Upper lobe of right lung (tissue), 1 donor: Measurements from ENCODE around the gene VDR. TPM values are rescaled to one million over a fixed set of nuclear protein-coding genes. Genes with fewer than 3 reads are reported as not detected.

Experiments
- ATAC-seq: fragments of 200-7000 bp; cut with Tn5 transposase; one replicate; pipeline ENCODE4 v1.9.1; 2020; ENCODE audit warnings: mild to moderate bottlenecking, moderate library complexity
- DNase-seq: peaks from one replicate; pipeline ENCODE4 v3.0.0-alpha.2; 2020
- H3K27ac ChIP-seq: fragments of 200-600 bp; one replicate; pipeline ENCODE4 v1.8.0; 2022
- H3K27me3 ChIP-seq: fragments of 200-600 bp; one replicate; pipeline ENCODE4 v1.8.0; 2022; ENCODE audit warnings: mild to moderate bottlenecking
- H3K36me3 ChIP-seq: fragments of 200-600 bp; one replicate; pipeline ENCODE4 v1.8.0; 2022
- H3K4me1 ChIP-seq: fragments of 200-600 bp; one replicate; pipeline ENCODE4 v1.8.0; 2022
- H3K4me3 ChIP-seq: fragments of 200-600 bp; one replicate; pipeline ENCODE4 v1.8.0; 2022; ENCODE audit warnings: mild to moderate bottlenecking
- H3K9me3 ChIP-seq: fragments of 200-600 bp; one replicate; pipeline ENCODE4 v1.8.0; 2022
- intact Hi-C: fragments of 100-400 bp; cut with DNase I; formaldehyde crosslinking; loops from one replicate; pipeline ENCODE4 v1.11.0; 2022
- total RNA-seq: library from RNA; stranded (reverse); fragmentation: NEBNext Ultra II Directional; extraction: Animal tissue kit (Norgen Biotek cat#: 25700); gene quantifications from one replicate; pipeline ENCODE4 v1.2.1, GENCODE V29; 2021
- TF ChIP-seq, protein P1 (sequence below): fragments of 200-600 bp; IDR thresholded peaks from one replicate; pipeline ENCODE4 v1.8.0; 2022; ENCODE audit warnings: antibody characterized with exemption
- donor health status: DM: no; HTN: yes; CAD: no; lungs with severe emphysema.

VDR gene
- total RNA-seq, 1 donor from 2014 or later = 28.7 TPM

DNA sequence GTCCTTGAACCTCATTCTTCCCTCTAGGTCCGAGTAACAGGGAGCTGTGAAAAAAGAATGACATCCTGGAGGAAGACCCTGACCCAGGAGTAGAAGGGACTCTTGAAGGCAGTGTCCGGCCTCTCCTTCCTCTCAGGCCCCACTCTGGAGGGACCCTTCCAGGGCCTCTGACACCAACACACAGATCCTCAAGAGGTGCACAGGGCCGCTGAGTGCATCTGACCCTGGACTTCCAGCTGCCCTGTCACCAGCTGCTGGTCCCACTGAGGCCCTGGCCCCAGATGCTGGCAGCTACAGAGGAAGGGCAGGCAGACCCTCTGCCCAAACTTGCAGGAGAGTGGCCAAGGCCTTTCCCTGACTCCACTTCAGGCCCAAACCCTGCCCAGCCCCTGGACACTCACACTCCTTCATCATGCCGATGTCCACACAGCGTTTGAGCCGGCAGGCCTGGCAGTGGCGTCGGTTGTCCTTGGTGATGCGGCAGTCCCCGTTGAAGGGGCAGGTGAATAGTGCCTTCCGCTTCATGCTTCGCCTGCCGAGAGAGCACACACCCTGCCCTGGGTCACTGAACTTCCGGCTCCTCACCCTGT is 40.1 kb downstream of the VDR start:
- Histone ChIP-seq H3K27me3 (no peaks in the 10 kb centered on the region), H3K9me3 (no peaks in the 10 kb centered on the region), H3K4me1 (peaks cover 6% of the 10 kb centered on the region), H3K4me3 (no peak overlapping the region), H3K27ac (no peak overlapping the region), H3K36me3 (peaks cover 6% of the 10 kb centered on the region)
- no peak for DNase-seq
- intact Hi-C loops = no loop called here
- TF ChIP-seq, protein P1, sequence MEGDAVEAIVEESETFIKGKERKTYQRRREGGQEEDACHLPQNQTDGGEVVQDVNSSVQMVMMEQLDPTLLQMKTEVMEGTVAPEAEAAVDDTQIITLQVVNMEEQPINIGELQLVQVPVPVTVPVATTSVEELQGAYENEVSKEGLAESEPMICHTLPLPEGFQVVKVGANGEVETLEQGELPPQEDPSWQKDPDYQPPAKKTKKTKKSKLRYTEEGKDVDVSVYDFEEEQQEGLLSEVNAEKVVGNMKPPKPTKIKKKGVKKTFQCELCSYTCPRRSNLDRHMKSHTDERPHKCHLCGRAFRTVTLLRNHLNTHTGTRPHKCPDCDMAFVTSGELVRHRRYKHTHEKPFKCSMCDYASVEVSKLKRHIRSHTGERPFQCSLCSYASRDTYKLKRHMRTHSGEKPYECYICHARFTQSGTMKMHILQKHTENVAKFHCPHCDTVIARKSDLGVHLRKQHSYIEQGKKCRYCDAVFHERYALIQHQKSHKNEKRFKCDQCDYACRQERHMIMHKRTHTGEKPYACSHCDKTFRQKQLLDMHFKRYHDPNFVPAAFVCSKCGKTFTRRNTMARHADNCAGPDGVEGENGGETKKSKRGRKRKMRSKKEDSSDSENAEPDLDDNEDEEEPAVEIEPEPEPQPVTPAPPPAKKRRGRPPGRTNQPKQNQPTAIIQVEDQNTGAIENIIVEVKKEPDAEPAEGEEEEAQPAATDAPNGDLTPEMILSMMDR = no peak
- ATAC-seq = no peak

DNA sequence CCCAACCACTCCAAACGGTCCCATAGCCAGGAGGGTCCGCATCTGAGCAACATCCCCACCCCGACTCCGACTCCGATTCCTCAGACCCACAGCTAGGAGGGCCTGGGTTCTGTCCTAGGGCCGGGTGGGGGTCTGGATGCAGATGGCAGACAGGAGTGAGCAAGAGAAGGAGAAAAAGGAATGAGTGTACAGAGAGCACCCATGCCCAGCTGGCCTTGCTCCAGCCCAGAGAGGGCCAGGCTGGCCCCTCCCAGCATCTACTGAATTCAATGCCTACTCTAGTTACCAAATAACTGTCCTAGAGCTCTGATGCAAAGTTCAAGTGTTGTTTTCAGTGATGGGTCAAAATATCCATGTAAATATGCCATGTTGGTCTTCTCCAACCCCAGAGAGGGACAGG is 40.8 kb downstream of the VDR start:
- H3K36me3 ChIP-seq = peaks cover 6% of the 10 kb centered on the region
- DNase-seq (no peak), ATAC-seq (no peak)
- H3K4me1 ChIP-seq = peaks cover 6% of the 10 kb centered on the region
- no peaks in the 10 kb centered on the region for H3K27me3 ChIP-seq
- H3K4me3 ChIP-seq = no peak overlapping the region
- intact Hi-C loops = no loop called here
- no peaks in the 10 kb centered on the region for H3K9me3 ChIP-seq
- TF ChIP-seq, protein P1 = no peak
- no peak overlapping the region for H3K27ac ChIP-seq

DNA sequence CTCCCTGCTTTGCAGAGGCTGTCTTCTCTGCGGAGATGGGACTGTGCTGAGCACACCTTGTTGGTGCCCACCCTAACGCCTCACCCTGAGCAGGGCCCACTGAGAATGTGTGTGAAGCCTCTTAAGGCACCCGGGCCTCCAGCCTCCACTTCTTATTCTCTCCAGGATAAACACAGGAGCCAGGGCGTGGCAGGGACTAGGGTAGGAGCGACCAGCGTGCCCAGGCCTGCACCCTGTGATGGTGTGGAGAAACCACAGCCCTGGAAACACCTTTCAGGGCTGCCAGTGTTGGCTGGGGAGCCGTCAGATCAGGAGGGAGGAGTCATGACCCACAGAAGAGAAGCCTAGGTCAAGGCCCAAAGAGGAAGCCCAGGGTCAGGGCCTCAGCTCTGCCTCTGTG is 41.3 kb downstream of the VDR start:
- no peak overlapping the region for H3K27ac ChIP-seq
- intact Hi-C loops = no loop called here
- TF ChIP-seq, protein P1 = no peak
- no peak for DNase-seq
- peaks cover 6% of the 10 kb centered on the region for H3K4me1 ChIP-seq
- ATAC-seq = no peak
- no peaks in the 10 kb centered on the region for H3K27me3 ChIP-seq
- H3K36me3 ChIP-seq = peaks cover 6% of the 10 kb centered on the region
- no peak overlapping the region for H3K4me3 ChIP-seq
- no peaks in the 10 kb centered on the region for H3K9me3 ChIP-seq

DNA sequence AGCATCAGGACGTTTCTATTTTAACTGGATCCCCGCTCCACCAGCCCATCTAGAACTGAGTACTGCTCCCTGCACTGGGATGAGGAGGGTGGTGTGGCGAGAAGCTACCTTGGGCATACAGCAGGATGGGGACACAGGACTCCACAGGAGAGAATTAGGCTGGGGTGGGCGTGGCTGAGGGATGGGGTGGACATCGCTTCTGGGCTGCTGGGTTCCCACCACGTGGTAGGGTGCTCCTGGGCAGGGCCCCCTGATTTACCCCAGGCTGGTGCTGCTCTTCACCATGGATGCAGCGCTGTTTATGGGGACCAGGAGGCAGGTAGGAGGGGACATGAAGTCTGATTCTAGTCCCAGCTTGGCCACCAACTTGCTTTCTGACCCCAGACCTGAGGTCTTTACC is 41.9 kb downstream of the VDR start:
- Histone ChIP-seq H3K4me3 (no peak overlapping the region), H3K27ac (no peak overlapping the region), H3K27me3 (no peaks in the 10 kb centered on the region), H3K36me3 (peaks cover 6% of the 10 kb centered on the region), H3K9me3 (no peaks in the 10 kb centered on the region), H3K4me1 (no peaks in the 10 kb centered on the region)
- ATAC-seq = no peak
- TF ChIP-seq, protein P1 = no peak
- intact Hi-C loops = no loop called here
- no peak for DNase-seq

DNA sequence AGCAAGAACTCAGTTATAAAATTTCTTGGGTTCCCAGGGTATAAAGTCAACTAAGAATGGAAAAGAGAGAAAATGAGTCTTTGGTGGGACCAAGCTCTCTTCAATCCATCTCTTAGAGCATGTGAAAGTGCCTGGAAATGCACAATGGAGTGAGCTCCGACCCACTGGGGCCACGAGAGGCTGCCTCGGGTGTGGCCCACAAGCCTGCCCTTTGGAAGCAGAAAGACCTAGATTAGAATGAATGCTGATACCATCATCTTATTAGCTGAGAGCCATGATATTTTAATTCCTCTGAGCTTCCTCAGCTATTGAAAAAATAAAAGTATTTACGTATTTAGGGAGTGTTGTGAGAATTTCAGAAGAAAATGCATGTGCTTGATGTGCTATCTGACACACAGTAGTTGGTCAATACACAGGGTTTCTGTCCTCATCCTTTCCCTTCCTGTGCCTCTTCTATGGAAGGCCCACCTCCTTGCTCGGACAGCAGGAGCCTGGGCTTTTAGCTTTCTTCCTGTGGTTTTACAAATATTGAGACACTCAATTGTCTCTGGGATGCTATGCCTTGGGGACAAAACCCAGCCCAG is 42.5 kb downstream of the VDR start:
- intact Hi-C loops = no loop called here
- Histone ChIP-seq H3K27ac (no peak overlapping the region), H3K27me3 (no peaks in the 10 kb centered on the region), H3K4me3 (no peak overlapping the region), H3K9me3 (no peaks in the 10 kb centered on the region), H3K36me3 (peaks cover 6% of the 10 kb centered on the region), H3K4me1 (no peaks in the 10 kb centered on the region)
- no peak for ATAC-seq
- DNase-seq = no peak
- TF ChIP-seq, protein P1 = no peak
